IgD-negative memory B cell (primary cell): ENCODE data around the gene RNFT2. TPM values are rescaled to one million over a fixed set of nuclear protein-coding genes. Genes with fewer than 3 reads are reported as not detected.
A peak's percentile ranks its signal among the peaks of the same experiment; 100 is the strongest.
"Not testable (repeated sequence)": the region's sequence is repeated elsewhere in the genome, so short reads cannot be mapped to it uniquely, and the experiment has no call there.

Source experiments
- H3K27ac Mint-ChIP-seq, 3 donors: one replicate each; pipeline ENCODE4 v1.8.0; 2020 to 2022; ENCODE audit warnings: mild to moderate bottlenecking in 3 of 3, mixed read lengths in 3 of 3, moderate library complexity in 1 of 3
- H3K27me3 Mint-ChIP-seq: one replicate; pipeline ENCODE4 v1.8.0; 2021; ENCODE audit warnings: mixed read lengths
- H3K36me3 Mint-ChIP-seq: one replicate; pipeline ENCODE4 v1.8.0; 2020; ENCODE audit warnings: mild to moderate bottlenecking, mixed read lengths
- H3K4me1 Mint-ChIP-seq, 3 donors: one replicate each; pipeline ENCODE4 v1.8.0; 2020 to 2022; ENCODE audit warnings: mixed read lengths in 3 of 3, mild to moderate bottlenecking in 1 of 3
- H3K4me3 Mint-ChIP-seq, 4 donors: one replicate each; pipeline ENCODE4 v1.8.0; 2020 to 2022; ENCODE audit warnings: mild to moderate bottlenecking in 4 of 4, mixed read lengths in 4 of 4, moderate library complexity in 3 of 4
- H3K9me3 Mint-ChIP-seq, 3 donors: one replicate each; pipeline ENCODE4 v1.8.0; 2020 to 2021; ENCODE audit warnings: mixed read lengths in 3 of 3, mild to moderate bottlenecking in 1 of 3
- polyA plus RNA-seq: library from polyadenylated mRNA; unstranded; fragments of 300-500 nt; fragmentation: Illumina TruSeq; gene quantifications from one replicate; pipeline ENCODE4 v1.2.3, GENCODE V29; 2021

Gene RNFT2
- polyA plus RNA-seq, 1 donor from 2014 or later: 3.3 TPM

DNA sequence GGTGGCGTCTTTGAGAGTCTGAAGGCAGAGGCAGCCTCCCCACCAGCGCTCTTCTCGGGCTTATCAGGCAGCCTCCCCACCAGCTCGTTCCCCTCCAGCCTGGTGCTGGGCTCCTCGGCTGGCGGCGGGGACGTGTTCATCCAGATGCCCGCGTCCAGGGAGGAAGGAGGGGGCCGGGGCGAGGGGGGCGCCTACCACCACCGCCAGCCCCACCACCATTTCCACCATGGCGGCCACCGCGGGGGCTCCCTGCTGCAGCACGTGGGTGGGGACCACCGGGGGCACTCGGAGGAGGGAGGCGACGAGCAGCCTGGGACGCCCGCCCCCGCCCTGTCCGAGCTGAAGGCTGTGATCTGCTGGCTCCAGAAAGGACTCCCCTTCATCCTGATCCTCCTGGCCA lies 11.8 kb downstream of the RNFT2 start:
- no peaks in the 10 kb centered on the region for H3K4me1 Mint-ChIP-seq
- H3K4me3 Mint-ChIP-seq: no peak overlapping the region
- no peaks in the 10 kb centered on the region for H3K9me3 Mint-ChIP-seq
- no peak overlapping the region for H3K27ac Mint-ChIP-seq
- H3K27me3 Mint-ChIP-seq: no peaks in the 10 kb centered on the region
- H3K36me3 Mint-ChIP-seq: peaks cover 19% of the 10 kb centered on the region

DNA sequence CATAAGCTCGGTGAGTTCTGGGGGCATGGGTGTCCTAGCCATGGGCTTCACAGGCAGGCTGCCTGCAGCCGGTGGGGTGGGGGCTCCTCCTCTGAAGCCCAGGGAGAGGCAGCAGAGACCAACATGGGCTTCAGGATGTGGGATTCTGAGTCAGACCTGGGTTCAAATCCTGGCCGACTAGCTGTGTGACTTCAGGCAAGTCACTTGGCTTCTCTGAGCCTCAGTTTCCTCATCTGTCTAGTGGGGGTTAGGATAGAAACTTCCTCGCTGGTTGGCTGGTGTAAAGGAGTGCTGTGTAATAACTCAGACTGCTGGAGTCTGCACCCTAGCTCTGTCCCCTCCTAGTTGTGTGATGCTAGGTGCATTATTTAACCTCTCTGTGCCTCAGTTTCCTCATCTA lies 12.2 kb downstream of the RNFT2 start:
- H3K27me3 Mint-ChIP-seq: no peaks in the 10 kb centered on the region
- H3K4me3 Mint-ChIP-seq: no peak overlapping the region
- peaks cover 19% of the 10 kb centered on the region for H3K36me3 Mint-ChIP-seq
- H3K27ac Mint-ChIP-seq: no peak overlapping the region
- no peaks in the 10 kb centered on the region for H3K9me3 Mint-ChIP-seq
- no peaks in the 10 kb centered on the region for H3K4me1 Mint-ChIP-seq

DNA sequence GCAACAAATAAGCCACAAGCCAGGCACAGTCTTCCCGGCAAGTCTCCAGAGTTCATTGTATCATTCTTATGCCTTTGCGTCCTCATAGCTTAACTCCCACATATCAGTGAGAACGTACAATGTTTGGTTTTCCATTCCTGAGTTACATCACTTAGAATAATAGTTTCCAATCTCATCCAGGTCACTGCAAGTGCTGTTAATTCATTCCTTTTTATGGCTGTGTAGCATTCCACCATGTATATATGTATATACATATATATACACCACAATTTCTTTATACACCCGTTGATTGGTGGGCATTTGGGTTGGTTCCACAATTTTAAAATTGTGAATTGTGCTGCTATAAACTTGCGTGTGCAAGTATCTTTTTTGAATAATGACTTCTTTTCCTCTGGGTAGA lies 16.0 kb downstream of the RNFT2 start:
- H3K4me1 Mint-ChIP-seq, H3K27me3 Mint-ChIP-seq, H3K9me3 Mint-ChIP-seq, H3K4me3 Mint-ChIP-seq: not testable (repeated sequence)
- H3K36me3 Mint-ChIP-seq: peaks cover 29% of the 10 kb centered on the region
- H3K27ac Mint-ChIP-seq: peak overlapping the region in 2 of 3 donors; percentile 5 to 13

DNA sequence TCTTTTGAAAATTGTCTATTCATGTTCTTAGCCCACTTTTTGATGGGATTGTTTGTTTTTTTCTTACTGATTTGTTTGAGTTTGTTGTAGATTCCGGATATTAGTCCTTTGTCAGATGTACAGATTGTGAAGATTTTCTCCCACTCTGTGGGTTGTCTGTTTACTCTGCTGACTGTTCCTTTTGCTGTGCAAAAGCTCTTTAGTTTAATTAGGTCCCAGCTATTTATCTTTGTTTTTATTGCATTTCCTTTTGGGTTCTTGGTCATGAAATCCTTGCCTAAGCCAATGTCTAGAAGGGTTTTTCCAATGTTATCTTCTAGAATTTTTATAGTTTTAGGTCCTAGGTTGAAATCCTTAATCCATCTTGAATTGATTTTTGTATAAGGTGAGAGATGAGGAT lies 16.7 kb downstream of the RNFT2 start:
- peaks cover 29% of the 10 kb centered on the region for H3K36me3 Mint-ChIP-seq
- H3K27me3 Mint-ChIP-seq, H3K9me3 Mint-ChIP-seq, H3K4me3 Mint-ChIP-seq: not testable (repeated sequence)
- peaks cover 3 to 10% (median 8%) of the 10 kb centered on the region in 3 donors for H3K4me1 Mint-ChIP-seq
- H3K27ac Mint-ChIP-seq: peak overlapping the region in 1 of 3 donors; percentile 14

DNA sequence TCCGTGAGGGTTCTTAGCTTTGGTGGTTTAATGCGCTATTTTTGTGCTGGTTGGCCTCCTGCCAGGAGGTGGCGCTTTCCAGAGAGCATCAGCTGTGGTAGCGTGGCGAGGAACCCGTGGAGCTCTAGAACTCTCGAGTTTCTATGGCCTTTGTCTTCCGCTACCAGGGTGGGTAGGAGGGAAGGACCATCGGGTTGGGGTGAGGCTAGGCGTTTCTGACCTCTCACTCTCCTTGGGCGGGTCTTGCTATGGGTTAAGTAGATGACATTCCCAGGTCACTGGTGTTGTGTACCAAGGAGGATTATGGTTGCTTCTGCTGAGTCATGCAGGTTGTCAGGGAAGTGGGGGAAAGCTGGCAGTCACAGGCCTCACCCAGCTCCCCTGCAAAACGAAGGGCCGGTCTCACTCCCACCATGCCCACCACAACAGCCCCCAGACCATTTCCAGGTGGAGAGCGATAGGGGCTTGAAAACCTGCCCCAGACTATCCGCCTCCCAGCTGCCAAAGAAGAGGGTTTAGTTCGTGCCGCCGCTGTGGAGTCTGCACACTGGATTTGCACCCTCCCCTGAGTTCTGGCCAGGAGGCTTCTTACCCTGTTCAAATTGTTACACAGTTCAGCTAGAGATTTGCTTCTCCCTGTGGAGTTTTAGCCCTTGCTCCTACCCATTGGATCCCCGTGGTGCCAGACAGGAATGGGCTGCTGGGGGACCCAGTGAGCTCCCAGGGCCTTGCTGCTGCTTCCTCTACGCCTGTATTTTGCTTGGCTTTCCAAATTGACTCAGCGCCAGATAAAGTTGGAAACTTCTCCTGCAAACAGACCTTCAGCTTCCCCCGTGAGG lies 21.9 kb downstream of the RNFT2 start:
- no peaks in the 10 kb centered on the region for H3K9me3 Mint-ChIP-seq

DNA sequence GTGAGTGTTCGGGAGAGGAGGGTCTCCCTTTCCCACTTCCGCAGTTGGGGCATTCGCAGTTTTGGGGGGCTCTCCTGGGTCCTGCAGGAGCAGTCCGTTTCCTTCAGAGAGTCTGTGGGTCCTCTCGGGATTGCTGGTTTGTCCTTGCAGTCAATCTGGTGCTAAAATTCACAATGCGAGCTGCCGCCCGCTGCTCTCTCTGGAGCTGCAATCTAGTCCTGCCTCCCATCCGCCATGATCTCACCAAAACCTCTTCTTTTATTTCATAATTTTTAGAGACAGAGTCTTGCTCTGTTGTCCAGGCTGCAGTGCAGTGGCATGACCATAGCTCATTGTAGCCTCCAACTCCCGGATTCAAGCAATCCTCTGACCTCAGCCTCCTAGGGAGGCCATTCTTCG lies 22.5 kb downstream of the RNFT2 start:
- no peaks in the 10 kb centered on the region for H3K9me3 Mint-ChIP-seq
- H3K36me3 Mint-ChIP-seq: peaks cover 25% of the 10 kb centered on the region
- H3K27ac Mint-ChIP-seq: no peak overlapping the region
- H3K4me1 Mint-ChIP-seq: peaks cover 3 to 11% (median 8%) of the 10 kb centered on the region in 3 donors
- peak overlapping the region in 1 of 4 donors; percentile 22 for H3K4me3 Mint-ChIP-seq
- H3K27me3 Mint-ChIP-seq: no peaks in the 10 kb centered on the region

More for the DNA sequence above, 21.9 kb downstream of the RNFT2 start:
- peak overlapping the region in 3 of 4 donors; percentile 47 to 87 (median 84) for H3K4me3 Mint-ChIP-seq
- no peaks in the 10 kb centered on the region for H3K27me3 Mint-ChIP-seq
- H3K27ac Mint-ChIP-seq: peak overlapping the region in 1 of 3 donors; percentile 47
- peaks cover 25% of the 10 kb centered on the region for H3K36me3 Mint-ChIP-seq
- peaks cover 3 to 11% (median 8%) of the 10 kb centered on the region in 3 donors for H3K4me1 Mint-ChIP-seq

DNA sequence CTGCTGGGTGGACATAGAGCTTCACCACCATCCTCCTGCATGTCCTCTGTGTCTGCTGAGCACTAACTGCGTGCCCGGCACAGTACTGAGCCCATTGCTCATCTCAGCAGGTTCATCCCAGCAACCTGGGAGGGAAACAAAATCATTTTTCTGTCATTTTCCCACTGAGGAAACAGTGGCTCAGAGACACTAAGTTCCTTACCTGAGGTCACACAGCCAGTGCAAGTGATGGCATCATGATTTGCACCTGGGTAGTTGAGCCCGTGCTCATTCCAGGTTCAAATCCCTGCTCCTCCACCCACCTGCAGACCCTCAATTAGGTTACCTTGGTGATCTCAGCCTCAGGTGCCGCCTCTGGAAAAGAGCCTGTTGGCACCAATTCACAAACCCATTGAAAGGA lies 23.4 kb downstream of the RNFT2 start:
- Mint-ChIP-seq H3K4me1 (peaks cover 3 to 11% (median 8%) of the 10 kb centered on the region in 3 donors), H3K9me3 (no peaks in the 10 kb centered on the region), H3K36me3 (peaks cover 23% of the 10 kb centered on the region), H3K27ac (no peak overlapping the region), H3K27me3 (no peaks in the 10 kb centered on the region), H3K4me3 (no peak overlapping the region)

DNA sequence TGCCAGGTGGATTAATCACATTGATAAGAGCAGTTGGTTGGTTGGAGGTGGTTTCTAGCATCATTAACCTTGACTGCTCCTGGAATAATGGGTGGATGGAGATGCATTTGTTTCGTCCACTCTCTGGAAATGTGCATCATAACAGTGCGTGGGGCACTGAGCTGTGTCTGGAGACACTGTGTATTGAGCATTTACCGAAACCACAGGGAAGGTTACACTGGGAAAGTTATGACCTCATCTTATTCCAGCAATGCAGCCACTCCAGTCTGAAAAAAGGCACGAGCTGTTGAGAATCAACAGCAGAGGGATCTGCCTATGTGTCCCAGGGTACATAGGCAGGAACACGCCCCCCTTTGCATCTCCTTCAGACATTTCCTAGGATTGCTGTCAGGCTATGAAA lies 27.2 kb downstream of the RNFT2 start:
- H3K27ac Mint-ChIP-seq: peak overlapping the region in 1 of 3 donors; percentile 63
- no peaks in the 10 kb centered on the region for H3K27me3 Mint-ChIP-seq
- no peaks in the 10 kb centered on the region for H3K4me1 Mint-ChIP-seq
- H3K4me3 Mint-ChIP-seq: no peak overlapping the region
- peaks cover 12% of the 10 kb centered on the region for H3K36me3 Mint-ChIP-seq
- no peaks in the 10 kb centered on the region for H3K9me3 Mint-ChIP-seq

DNA sequence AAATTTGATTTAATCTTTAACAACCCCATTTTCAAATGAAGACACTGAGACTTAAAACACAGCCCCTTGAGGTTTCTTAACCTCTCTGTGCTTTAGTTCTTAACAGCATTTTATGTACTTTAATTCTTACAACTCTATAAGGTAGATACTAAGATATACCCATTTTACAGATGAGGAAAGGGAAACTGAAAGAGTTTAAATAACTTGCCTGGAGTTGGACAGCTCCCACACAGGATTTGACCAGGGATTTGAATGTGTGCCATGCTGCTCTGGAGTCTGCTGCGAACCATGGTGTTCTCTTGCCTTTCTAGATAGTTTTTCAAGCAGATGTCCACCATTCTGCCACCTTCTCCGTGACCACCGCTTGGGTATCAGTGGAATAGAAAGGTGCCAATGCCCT lies 28.2 kb downstream of the RNFT2 start:
- Mint-ChIP-seq H3K36me3 (peaks cover 8% of the 10 kb centered on the region), H3K4me3 (no peak overlapping the region), H3K27ac (no peak overlapping the region), H3K4me1 (no peaks in the 10 kb centered on the region), H3K9me3 (no peaks in the 10 kb centered on the region), H3K27me3 (no peaks in the 10 kb centered on the region)

DNA sequence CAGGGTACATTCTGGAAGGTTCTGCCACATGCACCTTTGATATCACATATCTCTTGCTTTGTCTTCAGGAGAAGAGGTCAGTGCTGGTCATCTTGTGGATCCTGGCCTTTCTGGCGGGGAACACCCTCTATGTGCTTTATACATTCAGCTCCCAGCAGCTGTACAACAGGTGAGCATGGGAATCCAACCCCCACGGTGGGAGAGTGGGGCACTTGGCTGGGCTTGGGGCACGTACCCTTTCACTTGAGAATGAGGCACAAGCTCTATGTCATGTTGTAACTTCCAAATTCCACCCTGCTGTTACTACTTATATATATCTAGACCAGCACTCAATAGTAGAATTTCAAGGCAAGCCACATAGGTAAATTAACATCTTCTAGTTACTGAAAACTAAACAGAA lies 28.6 kb downstream of the RNFT2 start:
- Mint-ChIP-seq H3K36me3 (peaks cover 8% of the 10 kb centered on the region), H3K4me1 (no peaks in the 10 kb centered on the region), H3K9me3 (no peaks in the 10 kb centered on the region), H3K27me3 (no peaks in the 10 kb centered on the region), H3K4me3 (no peak overlapping the region), H3K27ac (no peak overlapping the region)

DNA sequence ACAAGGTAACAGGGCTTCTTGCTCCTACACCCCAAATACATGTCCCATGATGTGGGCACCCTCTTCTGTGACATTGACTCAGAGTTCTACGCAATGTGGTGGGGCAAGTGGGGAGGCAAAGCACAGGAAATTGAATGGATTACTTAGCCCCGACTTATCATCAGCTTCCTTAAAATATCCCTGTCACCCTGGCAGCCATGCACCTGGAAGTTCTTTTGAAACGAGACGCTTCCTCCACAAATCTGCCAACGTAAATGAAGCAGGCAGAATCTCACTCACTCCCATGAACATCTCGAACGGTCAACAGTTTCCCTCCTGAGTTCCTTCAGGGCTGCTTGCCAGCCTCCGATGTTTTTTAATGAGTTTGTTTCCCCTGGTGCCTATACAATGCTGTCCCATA lies 33.5 kb downstream of the RNFT2 start:
- Mint-ChIP-seq H3K9me3 (no peaks in the 10 kb centered on the region), H3K4me1 (no peaks in the 10 kb centered on the region), H3K36me3 (peaks cover 4% of the 10 kb centered on the region), H3K4me3 (no peak overlapping the region), H3K27me3 (no peaks in the 10 kb centered on the region), H3K27ac (no peak overlapping the region)

DNA sequence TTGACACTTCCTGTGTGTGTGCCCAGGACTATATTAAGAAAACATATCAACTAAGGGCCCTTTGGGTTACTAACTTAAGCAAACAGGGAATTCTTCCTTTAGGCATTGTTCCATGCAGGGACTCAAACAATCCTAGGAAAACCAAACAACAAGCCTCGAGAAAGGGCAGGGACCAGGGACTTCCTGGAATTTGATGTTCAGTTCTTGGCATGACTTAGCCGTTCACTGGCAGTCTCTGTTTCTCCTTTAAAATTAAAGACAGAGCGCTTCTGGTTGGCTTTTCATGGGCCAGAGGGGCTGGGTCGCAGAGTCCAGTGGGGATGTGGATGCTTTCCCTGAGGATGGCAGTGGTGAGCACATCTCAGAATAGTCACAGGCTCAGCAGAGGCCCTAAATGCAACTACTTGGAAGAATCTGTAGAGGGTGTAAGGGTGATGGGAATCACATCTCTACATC lies 35.2 kb downstream of the RNFT2 start:
- Mint-ChIP-seq H3K4me3 (no peak overlapping the region), H3K27ac (no peak overlapping the region)

DNA sequence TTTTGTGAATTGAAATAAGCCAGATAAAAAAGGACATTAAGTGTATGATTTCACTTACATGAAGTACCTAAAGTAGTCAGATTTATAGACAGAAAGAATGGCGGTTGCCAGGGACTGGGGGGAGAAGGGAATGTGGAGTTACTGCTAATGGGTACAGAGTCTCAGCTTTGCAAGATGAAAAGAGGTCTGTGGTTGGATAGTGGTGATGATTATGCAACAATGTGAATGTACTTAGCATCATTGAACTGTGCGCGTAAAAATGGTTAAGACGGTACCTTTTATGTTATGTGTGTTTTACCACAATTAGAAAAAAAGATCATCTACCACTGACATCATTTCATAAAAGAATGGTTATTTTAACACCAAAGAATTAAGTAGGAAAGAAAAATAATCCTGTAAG lies 35.9 kb downstream of the RNFT2 start:
- peak overlapping the region in 2 of 3 donors; percentile 20 to 78 for H3K27ac Mint-ChIP-seq
- no peaks in the 10 kb centered on the region for H3K4me1 Mint-ChIP-seq
- H3K36me3 Mint-ChIP-seq: peaks cover 6% of the 10 kb centered on the region
- no peaks in the 10 kb centered on the region for H3K9me3 Mint-ChIP-seq
- no peak overlapping the region for H3K4me3 Mint-ChIP-seq
- H3K27me3 Mint-ChIP-seq: no peaks in the 10 kb centered on the region

More for the DNA sequence above, 35.2 kb downstream of the RNFT2 start:
- no peaks in the 10 kb centered on the region for H3K4me1 Mint-ChIP-seq
- no peaks in the 10 kb centered on the region for H3K9me3 Mint-ChIP-seq
- peaks cover 4% of the 10 kb centered on the region for H3K36me3 Mint-ChIP-seq
- no peaks in the 10 kb centered on the region for H3K27me3 Mint-ChIP-seq

DNA sequence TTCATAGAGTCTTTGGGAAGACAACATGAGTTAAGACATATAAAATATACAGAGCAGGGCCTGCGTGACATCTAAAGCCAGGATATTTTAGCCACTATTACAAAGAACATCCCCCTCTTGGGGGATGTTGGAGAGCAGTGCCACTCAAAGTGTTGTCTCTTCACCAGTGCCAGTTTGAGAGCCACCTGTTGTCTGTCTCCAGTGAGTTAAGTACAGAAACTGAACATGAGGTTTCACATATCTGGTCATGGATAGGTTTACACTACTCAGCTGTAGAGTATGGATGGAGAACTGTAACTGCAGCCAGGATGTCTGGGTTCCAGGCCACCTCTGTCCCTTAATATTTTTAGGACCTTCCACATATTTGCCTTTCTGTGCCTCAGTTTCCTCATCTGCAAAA lies 39.1 kb downstream of the RNFT2 start:
- H3K27ac Mint-ChIP-seq: no peak overlapping the region
- no peaks in the 10 kb centered on the region for H3K4me1 Mint-ChIP-seq
- no peaks in the 10 kb centered on the region for H3K9me3 Mint-ChIP-seq

DNA sequence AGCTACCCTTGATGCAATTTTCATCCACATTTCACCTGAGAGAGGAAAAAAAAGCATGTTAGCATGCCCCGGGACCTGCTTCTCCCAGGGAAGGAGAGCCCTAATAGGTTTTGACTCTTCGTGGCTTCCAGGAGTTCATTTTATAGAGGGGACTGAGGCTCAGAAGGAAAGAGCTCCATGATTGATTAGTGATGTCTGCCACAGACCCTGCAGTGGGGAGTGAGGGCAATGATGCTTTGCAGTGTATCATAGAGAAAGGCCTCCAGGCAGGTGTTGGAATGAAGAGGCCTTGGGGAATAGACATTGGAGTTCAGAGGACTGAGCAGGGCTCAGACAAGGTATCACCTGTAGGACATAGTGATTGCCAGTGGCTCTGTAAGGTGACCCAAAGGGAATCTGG lies 41.5 kb downstream of the RNFT2 start:
- Mint-ChIP-seq H3K4me1 (no peaks in the 10 kb centered on the region), H3K27ac (no peak overlapping the region), H3K9me3 (no peaks in the 10 kb centered on the region), H3K4me3 (no peak overlapping the region), H3K36me3 (peaks cover 21% of the 10 kb centered on the region), H3K27me3 (no peaks in the 10 kb centered on the region)

More for the DNA sequence above, 39.1 kb downstream of the RNFT2 start:
- Mint-ChIP-seq H3K36me3 (peaks cover 13% of the 10 kb centered on the region), H3K4me3 (no peak overlapping the region), H3K27me3 (no peaks in the 10 kb centered on the region)

DNA sequence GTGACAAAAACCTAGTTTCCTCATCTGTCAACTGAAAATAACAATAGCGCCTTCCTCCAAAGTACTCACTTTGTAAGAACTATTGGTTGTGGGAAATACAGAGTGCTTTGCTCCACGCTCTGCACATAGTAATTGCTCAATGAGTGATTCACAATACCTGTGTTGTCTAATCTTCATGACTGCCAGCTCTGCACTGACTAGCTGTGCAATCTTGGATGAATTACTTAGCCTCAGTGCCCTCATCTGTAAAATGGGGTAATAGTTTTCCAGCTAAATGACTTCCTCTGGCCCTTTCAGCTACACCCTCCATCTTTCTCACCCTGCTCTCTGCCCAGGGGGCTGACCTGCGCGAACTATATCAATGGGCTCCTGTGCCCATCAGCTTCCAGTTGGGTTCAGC lies 42.8 kb downstream of the RNFT2 start:
- no peaks in the 10 kb centered on the region for H3K27me3 Mint-ChIP-seq
- H3K4me1 Mint-ChIP-seq: no peaks in the 10 kb centered on the region
- H3K36me3 Mint-ChIP-seq: peaks cover 23% of the 10 kb centered on the region
- H3K27ac Mint-ChIP-seq: peak overlapping the region in 1 of 3 donors; percentile 60
- peak overlapping the region in 1 of 4 donors; percentile 51 for H3K4me3 Mint-ChIP-seq
- no peaks in the 10 kb centered on the region for H3K9me3 Mint-ChIP-seq
